Common myeloid progenitor, CD34-positive (primary cell): Measurements from ENCODE around the gene MYH9.

ENCODE experiments used
- CTCF ChIA-PET: fragments of 350-600 bp; sonication (Branson Sonifier 250); formaldehyde crosslinking; loops from one replicate; lab custom pipeline; 2021; ENCODE audit warnings: antibody characterized with exemption; lab: Charles Lee
- POLR2A ChIA-PET: fragments of 350-600 bp; sonication (Branson Sonifier 250); formaldehyde crosslinking; loops from one replicate; lab custom pipeline; 2021; ENCODE audit warnings: antibody characterized with exemption; lab: Charles Lee
- DNase-seq, 3 donors: peaks; one replicate each; pipeline versions ENCODE4 v3.0.0 to v3.0.0-alpha.2; 2013
- H3K27ac ChIP-seq, 2 experiments: 1 replicate in 1 of 2; 2 replicates in 1 of 2; pipeline ENCODE4 v1.7.0; 2013; ENCODE audit warnings: inconsistent platforms in 2 of 2, low read length in 2 of 2, mild to moderate bottlenecking in 2 of 2, low read depth in 1 of 2, moderate library complexity in 1 of 2; ENCODE audit not compliant: severe bottlenecking in 2 of 2, insufficient read depth in 1 of 2, poor library complexity in 1 of 2
- H3K27me3 ChIP-seq, 5 experiments: replicated peaks in 2 of 5; 1 replicate in 3 of 5; 2 replicates in 2 of 5; pipeline versions ENCODE4 v1.6.1 to v1.7.0; 2013; ENCODE audit warnings: low read length in 4 of 5, mild to moderate bottlenecking in 2 of 5, moderate library complexity in 2 of 5, inconsistent platforms in 1 of 5; ENCODE audit not compliant: insufficient read depth in 5 of 5, control insufficient read depth in 4 of 5
- H3K36me3 ChIP-seq, 4 experiments: 1 replicate in 2 of 4; 2 replicates in 2 of 4; pipeline versions ENCODE4 v1.6.1 to v1.7.0; 2013; ENCODE audit warnings: low read length in 3 of 4, control low read depth in 1 of 4, mild to moderate bottlenecking in 1 of 4; ENCODE audit not compliant: control insufficient read depth in 4 of 4, insufficient read depth in 4 of 4
- H3K4me1 ChIP-seq, 4 experiments: 1 replicate in 3 of 4; 2 replicates in 1 of 4; pipeline versions ENCODE4 v1.6.1 to v1.7.1; 2013; ENCODE audit warnings: low read length in 3 of 4, mild to moderate bottlenecking in 3 of 4, control low read depth in 1 of 4, inconsistent platforms in 1 of 4, moderate library complexity in 1 of 4; ENCODE audit not compliant: control insufficient read depth in 4 of 4, insufficient read depth in 4 of 4; ENCODE audit errors: control extremely low read depth in 1 of 4
- H3K4me3 ChIP-seq, 7 experiments: 1 replicate in 4 of 7; 2 replicates in 3 of 7; pipeline versions ENCODE4 v1.5.1 to v1.7.0; 2013; ENCODE audit warnings: mild to moderate bottlenecking in 7 of 7, low read length in 6 of 7, moderate library complexity in 6 of 7, inconsistent platforms in 2 of 7, low read depth in 2 of 7, control low read depth in 1 of 7; ENCODE audit not compliant: insufficient read depth in 4 of 7, control insufficient read depth in 1 of 7; ENCODE audit errors: extremely low read depth in 1 of 7
- H3K9me3 ChIP-seq, 5 experiments: 1 replicate in 4 of 5; 2 replicates in 1 of 5; pipeline versions ENCODE4 v1.6.1 to v1.7.1; 2013; ENCODE audit warnings: low read length in 4 of 5, mild to moderate bottlenecking in 2 of 5, inconsistent platforms in 1 of 5, low read depth in 1 of 5, moderate library complexity in 1 of 5; ENCODE audit not compliant: control insufficient read depth in 4 of 5, insufficient read depth in 2 of 5; ENCODE audit errors: control extremely low read depth in 1 of 5
- WGBS: methylation state at CpG from one replicate; pipeline ENCODE4 v1.1.5; 2013; ENCODE audit not compliant: insufficient coverage; 5-methylcytosine and 5-hydroxymethylcytosine counted together

MYH9 gene

GRCh38 chr22:36386351-36386899, 1.3 kb downstream of the MYH9 start:
- Histone ChIP-seq H3K36me3 (peaks cover 0 to 12% (median 2%) of the 10 kb centered on the region in 4 experiments), H3K27me3 (no peaks in the 10 kb centered on the region), H3K4me1 (peaks cover 5 to 65% (median 50%) of the 10 kb centered on the region in 4 experiments), H3K4me3 (peak overlapping the region; percentile 81 to 99 (median 91)), H3K9me3 (no peaks in the 10 kb centered on the region), H3K27ac (peak overlapping the region; percentile 64 to 80)
- ChIA-PET CTCF (interaction anchor here (1.0 kb wide), 1 partner anchor 9 kb away, joined by 6 read pairs; no protein-coding TSS in a partner anchor), POLR2A (interaction anchor here (0.6 to 2.6 kb wide), 8 partner anchors 13 to 95 kb away, joined by 3 to 11 read pairs (median 3); partner anchors contain the start of gene TXN2)
- WGBS = 2% methylated on average over 13 of the region's 18 CpGs
- peak in 1 of 3 donors; percentile 41 for DNase-seq

- peak overlapping the region; percentile 31 to 93 (median 88) for H3K4me3 ChIP-seq
- CTCF ChIA-PET = interaction anchor here (0.8 to 2.3 kb wide), 8 partner anchors 8 to 83 kb away, joined by 3 to 9 read pairs (median 5); no protein-coding TSS in a partner anchor
- no peaks in the 10 kb centered on the region for H3K9me3 ChIP-seq
- H3K27me3 ChIP-seq = no peaks in the 10 kb centered on the region
- 19% methylated on average over 9 of the region's 12 CpGs for WGBS
- peak overlapping the region; percentile 64 to 80 for H3K27ac ChIP-seq
- peaks cover 11 to 66% (median 53%) of the 10 kb centered on the region in 4 experiments for H3K4me1 ChIP-seq
- H3K36me3 ChIP-seq = peaks cover 0 to 13% (median 4%) of the 10 kb centered on the region in 4 experiments
- no peak for DNase-seq
- POLR2A ChIA-PET = interaction anchor here (0.5 to 2.6 kb wide), 8 partner anchors 12 to 96 kb away, joined by 3 to 11 read pairs (median 3); partner anchors contain the start of gene TXN2
Observed at GRCh38 chr22:36385491-36386350, 2.0 kb downstream of the MYH9 start.

- no peaks in the 10 kb centered on the region for H3K9me3 ChIP-seq
- H3K27ac ChIP-seq = peak overlapping the region; percentile 64 to 80
- no peaks in the 10 kb centered on the region for H3K27me3 ChIP-seq
- peaks cover 12 to 66% (median 60%) of the 10 kb centered on the region in 4 experiments for H3K4me1 ChIP-seq
- POLR2A ChIA-PET = interaction anchor here (0.5 to 0.8 kb wide), 3 partner anchors 19 to 1008 kb away, joined by 3 to 6 read pairs (median 4); no protein-coding TSS in a partner anchor
- peak overlapping the region in 6 of 7 experiments; percentile 81 to 93 (median 90) for H3K4me3 ChIP-seq
- CTCF ChIA-PET = interaction anchor here (0.6 to 2.3 kb wide), 8 partner anchors 9 to 83 kb away, joined by 3 to 9 read pairs (median 4); no protein-coding TSS in a partner anchor
- peak in 2 of 3 donors; percentile 76 to 82 for DNase-seq
- WGBS = 52% methylated on average over 2 of the region's 7 CpGs
- H3K36me3 ChIP-seq = peaks cover 0 to 16% (median 5%) of the 10 kb centered on the region in 4 experiments
Observed at GRCh38 chr22:36384766-36385481, 2.8 kb downstream of the MYH9 start.

- POLR2A ChIA-PET = no interaction called here
- H3K9me3 ChIP-seq = no peaks in the 10 kb centered on the region
- WGBS = no CpG with 5 or more reads among the region's 4 CpGs
- no peaks in the 10 kb centered on the region for H3K27me3 ChIP-seq
- H3K4me1 ChIP-seq = peaks cover 15 to 70% (median 66%) of the 10 kb centered on the region in 4 experiments
- H3K27ac ChIP-seq = peak overlapping the region in 1 of 2 experiments; percentile 46
- DNase-seq = peak in 2 of 3 donors; percentile 85 to 86
- CTCF ChIA-PET = interaction anchor here (2.3 kb wide), 1 partner anchor 85 kb away, joined by 9 read pairs; no protein-coding TSS in a partner anchor
- peaks cover 0 to 18% (median 5%) of the 10 kb centered on the region in 4 experiments for H3K36me3 ChIP-seq
- H3K4me3 ChIP-seq = peak overlapping the region in 3 of 7 experiments; percentile 14 to 36 (median 30)
Observed at GRCh38 chr22:36383110-36383581, 4.6 kb downstream of the MYH9 start.

DNA sequence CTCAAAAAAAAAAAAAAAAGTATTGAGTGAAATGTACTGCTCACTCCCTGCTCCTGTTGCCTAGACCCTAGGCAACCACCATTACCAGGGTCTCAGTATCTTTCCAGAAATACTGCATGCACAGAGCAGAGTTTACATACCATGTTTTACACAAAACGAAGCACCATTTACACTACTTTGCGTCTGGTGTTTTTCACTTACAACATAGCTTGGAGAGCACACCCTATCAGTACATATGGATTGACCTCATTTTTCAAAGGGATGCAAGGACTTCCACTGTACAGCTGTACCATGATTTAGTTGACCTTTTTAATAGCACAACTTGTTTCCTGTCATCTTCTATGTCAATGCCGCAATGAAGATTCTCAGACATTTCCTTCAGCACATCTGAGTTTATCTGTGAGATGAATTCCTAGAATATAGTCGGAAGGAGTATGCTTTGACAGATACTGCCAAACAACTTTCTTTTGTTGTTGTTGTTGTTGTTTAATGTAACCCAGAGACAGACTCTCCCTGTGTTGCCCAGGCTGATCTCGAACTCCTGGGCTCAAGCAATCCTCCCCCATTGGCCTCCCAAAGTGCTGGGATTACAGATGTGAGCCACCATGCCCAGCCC, 6.1 kb downstream of the MYH9 start:
- Histone ChIP-seq H3K27me3 (no peaks in the 10 kb centered on the region), H3K9me3 (no peaks in the 10 kb centered on the region), H3K4me3 (no peak overlapping the region), H3K27ac (no peak overlapping the region), H3K36me3 (peaks cover 0 to 18% (median 5%) of the 10 kb centered on the region in 4 experiments), H3K4me1 (peaks cover 22 to 84% (median 80%) of the 10 kb centered on the region in 4 experiments)
- ChIA-PET POLR2A (no interaction called here), CTCF (interaction anchor here (1.4 kb wide), 1 partner anchor 25 kb away, joined by 3 read pairs; no protein-coding TSS in a partner anchor)
- no peak for DNase-seq
- 90% methylated on average over 2 of the region's 5 CpGs for WGBS
